HepG2 (cell line): Measurements from ENCODE around the gene SLC39A3. TPM values are rescaled to one million over a fixed set of nuclear protein-coding genes. Genes with fewer than 3 reads are reported as not detected.

Source experiments
- ATF1 ChIP-seq: IDR thresholded peaks from 2 replicates; pipeline ENCODE4 v1.6.1; 2016; ENCODE audit warnings: mild to moderate bottlenecking, control low read depth
- ELF4 ChIP-seq: sonication (generic); formaldehyde crosslinking; IDR thresholded peaks from 2 replicates; pipeline ENCODE4 v1.5.0; 2020; ENCODE audit warnings: missing genetic modification reagents, mild to moderate bottlenecking, moderate library complexity, borderline replicate concordance
- GATAD1 ChIP-seq: IDR thresholded peaks from 2 replicates; pipeline ENCODE4 v1.6.1; 2016; ENCODE audit warnings: missing genetic modification reagents, missing compliant biosample characterization
- GTF3A ChIP-seq: sonication (generic); formaldehyde crosslinking; conservative IDR thresholded peaks from 2 replicates; pipeline ENCODE4 v1.4.0; 2020; ENCODE audit warnings: mild to moderate bottlenecking, missing genetic modification reagents
- KDM3A ChIP-seq: IDR thresholded peaks from 2 replicates; pipeline ENCODE4 v1.6.1; 2018; ENCODE audit warnings: low read depth, missing compliant biosample characterization
- KLF12 ChIP-seq: sonication (generic); formaldehyde crosslinking; IDR thresholded peaks from 2 replicates; pipeline ENCODE4 v1.4.0; 2020; ENCODE audit warnings: missing genetic modification reagents, borderline replicate concordance
- MED13 ChIP-seq: sonication (generic); formaldehyde crosslinking; IDR thresholded peaks from 2 replicates; pipeline ENCODE4 v1.5.0; 2020; ENCODE audit warnings: missing genetic modification reagents
- MLXIP ChIP-seq: sonication (generic); formaldehyde crosslinking; IDR thresholded peaks from 2 replicates; pipeline ENCODE4 v1.9.0; 2021; ENCODE audit warnings: missing genetic modification reagents, borderline replicate concordance
- NCOA2 ChIP-seq: sonication (generic); formaldehyde crosslinking; IDR thresholded peaks from 2 replicates; pipeline ENCODE4 v1.8.0; 2022; ENCODE audit warnings: inconsistent platforms
- PBX2 ChIP-seq: IDR thresholded peaks from 2 replicates; pipeline ENCODE4 v1.6.1; 2016; ENCODE audit warnings: control low read depth
- PCBP1 ChIP-seq: fragments of 200-400 bp; formaldehyde crosslinking; IDR thresholded peaks from 2 replicates; pipeline ENCODE4 v1.6.1; 2017; ENCODE audit warnings: mild to moderate bottlenecking, low read depth, low read length, borderline replicate concordance
- RBM39 ChIP-seq: fragments of 200-400 bp; formaldehyde crosslinking; IDR thresholded peaks from one replicate; pipeline ENCODE4 v1.6.1; 2018; ENCODE audit warnings: antibody characterized with exemption, mild to moderate bottlenecking, low read depth, low read length; ENCODE audit not compliant: poor library complexity, severe bottlenecking
- SATB2 ChIP-seq: sonication (generic); formaldehyde crosslinking; IDR thresholded peaks from 2 replicates; pipeline ENCODE4 v1.5.0; 2020; ENCODE audit warnings: missing genetic modification reagents
- ZFYVE20 ChIP-seq: sonication (generic); formaldehyde crosslinking; IDR thresholded peaks from 2 replicates; pipeline ENCODE4 v1.8.0; 2023; ENCODE audit warnings: low read depth, mild to moderate bottlenecking, moderate library complexity, missing genetic modification reagents, borderline replicate concordance
- ZKSCAN8 ChIP-seq: IDR thresholded peaks from 2 replicates; pipeline ENCODE4 v1.6.1; 2016; ENCODE audit warnings: borderline replicate concordance, missing genetic modification reagents, missing compliant biosample characterization
- ZNF143 ChIP-seq: sonication (generic); formaldehyde crosslinking; IDR thresholded peaks from 2 replicates; pipeline ENCODE4 v1.4.0; 2020; ENCODE audit warnings: missing genetic modification reagents
- ZNF33A ChIP-seq: sonication (generic); formaldehyde crosslinking; IDR thresholded peaks from 2 replicates; pipeline ENCODE4 v1.5.1; 2020; ENCODE audit warnings: missing genetic modification reagents, mild to moderate bottlenecking, moderate library complexity, borderline replicate concordance
- ZNF446 ChIP-seq: sonication (generic); formaldehyde crosslinking; IDR thresholded peaks from 2 replicates; pipeline ENCODE4 v1.5.0; 2020; ENCODE audit warnings: mild to moderate bottlenecking, missing genetic modification reagents
- ZNF530 ChIP-seq: sonication (generic); formaldehyde crosslinking; IDR thresholded peaks from 2 replicates; pipeline ENCODE4 v1.5.0; 2020; ENCODE audit warnings: low read depth, mild to moderate bottlenecking, missing genetic modification reagents
- ZNF557 ChIP-seq: sonication (generic); formaldehyde crosslinking; IDR thresholded peaks from 2 replicates; pipeline ENCODE4 v1.4.0; 2020; ENCODE audit warnings: missing genetic modification reagents
- ZNF577 ChIP-seq: sonication (generic); formaldehyde crosslinking; IDR thresholded peaks from 2 replicates; pipeline ENCODE4 v1.4.0; 2020; ENCODE audit warnings: mild to moderate bottlenecking, low read depth, missing genetic modification reagents, borderline replicate concordance
- ZNF629 ChIP-seq: sonication (generic); formaldehyde crosslinking; conservative IDR thresholded peaks from 2 replicates; pipeline ENCODE4 v1.5.0; 2020; ENCODE audit warnings: missing genetic modification reagents
- ZNF770 ChIP-seq: sonication (generic); formaldehyde crosslinking; IDR thresholded peaks from 2 replicates; pipeline ENCODE4 v1.5.0; 2020; ENCODE audit warnings: mild to moderate bottlenecking, missing genetic modification reagents
- ZNF776 ChIP-seq: sonication (generic); formaldehyde crosslinking; IDR thresholded peaks from 2 replicates; pipeline ENCODE4 v1.4.0; 2020; ENCODE audit warnings: mild to moderate bottlenecking, missing genetic modification reagents
- ZNF782 ChIP-seq: sonication (generic); formaldehyde crosslinking; IDR thresholded peaks from 2 replicates; pipeline ENCODE4 v1.4.0; 2020; ENCODE audit warnings: missing genetic modification reagents, mild to moderate bottlenecking, borderline replicate concordance
- polyA plus RNA-seq, 8 experiments: library from polyadenylated mRNA; depleted of rRNA in 3 of 8; stranded (reverse) in 7 of 8; unstranded in 1 of 8; fragments of >200 nt; fragmentation: Illumina TruSeq in 4 of 8; extraction: Trizol in 4 of 8; gene quantifications; 2 replicates each; pipeline versions ENCODE4 v1.2.1 to v1.2.3, GENCODE V29; 2011 to 2016; ENCODE audit warnings: low read depth in 4 of 8, missing spikeins in 1 of 8, mixed read lengths in 1 of 8; ENCODE audit not compliant: insufficient read depth in 1 of 8
- total RNA-seq, 5 experiments: library from RNA; depleted of rRNA; stranded (reverse); fragments of >200 nt; fragmentation: Illumina TruSeq; extraction: Trizol; gene quantifications; 2 replicates each; pipeline ENCODE4 v1.2.3, GENCODE V29; 2016; ENCODE audit warnings: low read depth in 1 of 5

Gene SLC39A3
- total and polyA plus RNA-seq, 2 of the 13 experiments (the other 11 are each of a cell fraction or from before 2014, with no cell fraction given), result 33.6 to 41.6 TPM

- TF ChIP-seq MLXIP, result no peak
- TF ChIP-seq ZNF33A (CRISPR knock-in tag), result no peak
- no peak for TF ChIP-seq PCBP1
- TF ChIP-seq SATB2 (CRISPR knock-in tag), result no peak
- no peak for TF ChIP-seq ZNF629 (CRISPR knock-in tag)
- TF ChIP-seq ZNF770 (CRISPR knock-in tag), result peak; percentile 11; the same call in 1 of the 2 replicates
- TF ChIP-seq ZNF776 (CRISPR knock-in tag), result no peak
- TF ChIP-seq KLF12 (CRISPR knock-in tag), result no peak
- TF ChIP-seq ELF4 (CRISPR knock-in tag), result no peak
- TF ChIP-seq ZNF557 (CRISPR knock-in tag), result no peak
- TF ChIP-seq KDM3A (CRISPR knock-in tag), result no peak
- no peak for TF ChIP-seq RBM39
- no peak for TF ChIP-seq ZKSCAN8
- TF ChIP-seq ATF1 (CRISPR knock-in tag), result peak; percentile 82
- no peak for TF ChIP-seq ZNF446 (CRISPR knock-in tag)
- no peak for TF ChIP-seq ZFYVE20 (CRISPR knock-in tag)
- no peak for TF ChIP-seq GATAD1 (CRISPR knock-in tag)
- no peak for TF ChIP-seq PBX2 (CRISPR knock-in tag)
- no peak for TF ChIP-seq ZNF782 (CRISPR knock-in tag)
- peak; percentile 23; the same call in 1 of the 2 replicates for TF ChIP-seq ZNF143 (CRISPR knock-in tag)
- TF ChIP-seq NCOA2 (CRISPR knock-in tag), result no peak
- no peak for TF ChIP-seq MED13 (CRISPR knock-in tag)
- no peak for TF ChIP-seq ZNF577 (CRISPR knock-in tag)
- no peak for TF ChIP-seq GTF3A (CRISPR knock-in tag)
- TF ChIP-seq ZNF530 (CRISPR knock-in tag), result no peak
Measured at GRCh38 chr19:2775556-2776430, 36.0 kb upstream of the SLC39A3 start (continued).
